ENCODE data around the gene ECHDC3. TPM values are rescaled to one million over a fixed set of nuclear protein-coding genes. Genes with fewer than 3 reads are reported as not detected.

The ECHDC3 gene
- polyA plus RNA-seq, 1 of the 3 experiments (the other 2 are of a cell fraction) = 13.5 TPM

- TF ChIP-seq TEAD4 (IDR thresholded peaks at IDR 0.05; ENCODE audit: borderline replicate concordance, insufficient read depth) (no peak), FOXJ3 (CRISPR knock-in tag; IDR thresholded peaks at IDR 0.05) (no peak), POLR2AphosphoS5 (IDR thresholded peaks at IDR 0.05; ENCODE audit: low read depth, low read length) (no peak), FOSL2 (IDR thresholded peaks at IDR 0.05; ENCODE audit: borderline replicate concordance, low read depth) (no peak)
- TF ChIP-seq, protein P1, sequence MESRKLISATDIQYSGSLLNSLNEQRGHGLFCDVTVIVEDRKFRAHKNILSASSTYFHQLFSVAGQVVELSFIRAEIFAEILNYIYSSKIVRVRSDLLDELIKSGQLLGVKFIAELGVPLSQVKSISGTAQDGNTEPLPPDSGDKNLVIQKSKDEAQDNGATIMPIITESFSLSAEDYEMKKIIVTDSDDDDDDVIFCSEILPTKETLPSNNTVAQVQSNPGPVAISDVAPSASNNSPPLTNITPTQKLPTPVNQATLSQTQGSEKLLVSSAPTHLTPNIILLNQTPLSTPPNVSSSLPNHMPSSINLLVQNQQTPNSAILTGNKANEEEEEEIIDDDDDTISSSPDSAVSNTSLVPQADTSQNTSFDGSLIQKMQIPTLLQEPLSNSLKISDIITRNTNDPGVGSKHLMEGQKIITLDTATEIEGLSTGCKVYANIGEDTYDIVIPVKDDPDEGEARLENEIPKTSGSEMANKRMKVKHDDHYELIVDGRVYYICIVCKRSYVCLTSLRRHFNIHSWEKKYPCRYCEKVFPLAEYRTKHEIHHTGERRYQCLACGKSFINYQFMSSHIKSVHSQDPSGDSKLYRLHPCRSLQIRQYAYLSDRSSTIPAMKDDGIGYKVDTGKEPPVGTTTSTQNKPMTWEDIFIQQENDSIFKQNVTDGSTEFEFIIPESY (IDR thresholded peaks at IDR 0.05; ENCODE audit: borderline replicate concordance, low read depth) = no peak
These were observed 12.4 kb downstream of the ECHDC3 start (continued) for GRCh38 chr10:11754620-11755019.

- Histone ChIP-seq H3K27me3 (ENCODE audit: insufficient read depth) (no peaks in the 10 kb centered on the region), H3K9ac (no peak overlapping the region), H3K27ac (ENCODE audit: low read depth in 2 of 2, low read length in 1 of 2) (no peak overlapping the region), H3K4me2 (no peak overlapping the region), H3K4me3 (ENCODE audit: low read depth in 2 of 2, low read length in 1 of 2) (no peak overlapping the region), H3K9me2 (no peaks in the 10 kb centered on the region), H3K79me2 (ENCODE audit: insufficient read depth) (no peaks in the 10 kb centered on the region), H3K36me3 (replicated peaks in 1 of 2; ENCODE audit: control insufficient read depth in 1 of 2, insufficient read depth in 2 of 2, low read length in 1 of 2) (peaks cover 0 to under 1% of the 10 kb centered on the region in 2 experiments), H2AFZ (ENCODE audit: low read depth) (no peak overlapping the region; the same call in 1 of the 2 replicates), H4K20me1 (ENCODE audit: insufficient read depth) (no peaks in the 10 kb centered on the region), H3F3A (replicated peaks; ENCODE audit: insufficient read depth) (no peaks in the 10 kb centered on the region), H3K9me3 (no peaks in the 10 kb centered on the region), H3K4me1 (ENCODE audit: control insufficient read depth in 1 of 2, insufficient read depth in 2 of 2, low read depth in 1 of 2, low read length in 1 of 2) (peaks cover 10 to 13% of the 10 kb centered on the region in 2 experiments; a peak in 2 of 4 replicates)
- CTCF ChIA-PET = interaction anchor here (1.9 to 4.2 kb wide), 4 partner anchors 9 to 241 kb away, joined by 6 to 43 read pairs (median 16); no protein-coding TSS in a partner anchor
- POLR2A ChIA-PET = no interaction called here
- DNase-seq = no peak
- TF ChIP-seq RXRA (IDR thresholded peaks at IDR 0.05; ENCODE audit: borderline replicate concordance, low read depth) = no peak
- TF ChIP-seq FOSL2 (IDR thresholded peaks at IDR 0.05; ENCODE audit: borderline replicate concordance, low read depth) = no peak
- no peak for TF ChIP-seq TCF12 (IDR thresholded peaks at IDR 0.05)
- no peak for TF ChIP-seq EP300 (IDR thresholded peaks at IDR 0.05; ENCODE audit: borderline replicate concordance in 1 of 2, low read depth in 1 of 2, low read length in 1 of 2)
- TF ChIP-seq GATA2 (CRISPR knock-in tag; IDR thresholded peaks at IDR 0.05) = no peak
- WGBS (ENCODE audit: low lambda C conversion rate) = 88% methylated on average over 21 of the region's 21 CpGs
These were observed 13.5 kb downstream of the ECHDC3 start for GRCh38 chr10:11755512-11756263.

DNA sequence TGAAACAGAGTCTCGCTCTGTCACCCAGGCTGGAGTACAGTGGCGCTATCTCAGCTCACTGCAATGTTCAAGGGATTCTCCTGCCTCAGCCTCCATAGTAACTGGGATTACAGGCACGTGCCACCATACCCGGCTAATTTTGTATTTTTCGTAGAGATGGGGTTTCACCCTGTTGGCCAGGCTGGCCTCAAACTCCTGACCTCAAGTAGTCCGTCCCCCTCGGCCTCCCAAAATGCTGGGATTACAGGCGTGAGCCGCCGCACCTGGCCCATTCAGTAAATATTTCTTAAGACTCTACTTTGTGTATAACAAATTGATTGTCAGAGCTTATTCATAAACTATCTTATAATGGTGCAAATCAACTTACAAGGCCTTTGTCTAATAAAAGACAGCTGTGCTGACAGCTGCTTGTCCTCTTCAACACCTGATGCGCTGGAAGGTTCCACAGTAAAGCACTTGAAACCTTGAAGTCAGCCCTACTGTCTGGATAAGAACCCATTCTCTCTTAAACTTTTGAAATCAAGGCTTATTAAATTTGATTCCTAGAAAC is 14.7 kb downstream of the ECHDC3 start:
- no peaks in the 10 kb centered on the region for H3K79me2 ChIP-seq (ENCODE audit: insufficient read depth)
- H3K27me3 ChIP-seq (ENCODE audit: insufficient read depth) = no peaks in the 10 kb centered on the region
- H3K27ac ChIP-seq (ENCODE audit: low read depth in 2 of 2, low read length in 1 of 2) = 0 out of 4 replicates have a peak overlapping the region, but pooled peaks of 1 of the 2 experiments have one; percentile 25
- ChIA-PET POLR2A (no interaction called here), CTCF (interaction anchor here (0.7 to 3.6 kb wide), 31 partner anchors 9 to 332 kb away, joined by 3 to 55 read pairs (median 5); no protein-coding TSS in a partner anchor)
- no peak overlapping the region for H2AFZ ChIP-seq (ENCODE audit: low read depth)
- H3K9ac ChIP-seq = 0 out of 2 replicates have a peak overlapping the region, but pooled peaks have one; percentile 19
- H3K9me2 ChIP-seq = no peaks in the 10 kb centered on the region
- no peaks in the 10 kb centered on the region for H3F3A ChIP-seq (replicated peaks; ENCODE audit: insufficient read depth)
- H3K4me2 ChIP-seq = no peak overlapping the region
- no peaks in the 10 kb centered on the region for H3K9me3 ChIP-seq
- H4K20me1 ChIP-seq (ENCODE audit: insufficient read depth) = no peaks in the 10 kb centered on the region
- WGBS (ENCODE audit: low lambda C conversion rate) = 82% methylated on average over 11 of the region's 11 CpGs
- no peaks in the 10 kb centered on the region for H3K36me3 ChIP-seq (replicated peaks in 1 of 2; ENCODE audit: control insufficient read depth in 1 of 2, insufficient read depth in 2 of 2, low read length in 1 of 2)
- no peak overlapping the region for H3K4me3 ChIP-seq (ENCODE audit: low read depth in 2 of 2, low read length in 1 of 2)
- H3K4me1 ChIP-seq (ENCODE audit: control insufficient read depth in 1 of 2, insufficient read depth in 2 of 2, low read depth in 1 of 2, low read length in 1 of 2) = peaks cover 10 to 13% of the 10 kb centered on the region in 2 experiments; a peak in 2 of 4 replicates
- DNase-seq = no peak
- no peak for TF ChIP-seq ELF1 (IDR thresholded peaks at IDR 0.05)
- no peak for TF ChIP-seq RCOR1 (IDR thresholded peaks at IDR 0.05; ENCODE audit: low read length)
- TF ChIP-seq TCF12 (IDR thresholded peaks at IDR 0.05) = no peak
- TF ChIP-seq POLR2AphosphoS5 (IDR thresholded peaks at IDR 0.05; ENCODE audit: low read depth, low read length) = no peak
- no peak for TF ChIP-seq REST (IDR thresholded peaks at IDR 0.05; ENCODE audit: low read depth, low read length)
- TF ChIP-seq, protein P2, sequence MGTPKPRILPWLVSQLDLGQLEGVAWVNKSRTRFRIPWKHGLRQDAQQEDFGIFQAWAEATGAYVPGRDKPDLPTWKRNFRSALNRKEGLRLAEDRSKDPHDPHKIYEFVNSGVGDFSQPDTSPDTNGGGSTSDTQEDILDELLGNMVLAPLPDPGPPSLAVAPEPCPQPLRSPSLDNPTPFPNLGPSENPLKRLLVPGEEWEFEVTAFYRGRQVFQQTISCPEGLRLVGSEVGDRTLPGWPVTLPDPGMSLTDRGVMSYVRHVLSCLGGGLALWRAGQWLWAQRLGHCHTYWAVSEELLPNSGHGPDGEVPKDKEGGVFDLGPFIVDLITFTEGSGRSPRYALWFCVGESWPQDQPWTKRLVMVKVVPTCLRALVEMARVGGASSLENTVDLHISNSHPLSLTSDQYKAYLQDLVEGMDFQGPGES (IDR thresholded peaks at IDR 0.05; ENCODE audit: low read depth, low read length) = no peak
- no peak for TF ChIP-seq FOSL2 (IDR thresholded peaks at IDR 0.05; ENCODE audit: borderline replicate concordance, low read depth)
- no peak for TF ChIP-seq JUND (IDR thresholded peaks at IDR 0.05)
- no peak for TF ChIP-seq SIN3A (IDR thresholded peaks at IDR 0.05; ENCODE audit: borderline replicate concordance, low read depth, low read length)
- TF ChIP-seq RXRA (IDR thresholded peaks at IDR 0.05; ENCODE audit: borderline replicate concordance, low read depth) = no peak
- TF ChIP-seq, protein P3, sequence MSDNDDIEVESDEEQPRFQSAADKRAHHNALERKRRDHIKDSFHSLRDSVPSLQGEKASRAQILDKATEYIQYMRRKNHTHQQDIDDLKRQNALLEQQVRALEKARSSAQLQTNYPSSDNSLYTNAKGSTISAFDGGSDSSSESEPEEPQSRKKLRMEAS (IDR thresholded peaks at IDR 0.05; ENCODE audit: low read depth) = no peak

Data from SK-N-SH (cell line).